Kidney epithelial cell (primary cell): ENCODE results near the gene PXDN. TPM values are rescaled to one million over a fixed set of nuclear protein-coding genes. Genes with fewer than 3 reads are reported as not detected.

ENCODE experiments used
- DNase-seq: peaks from one replicate; pipeline ENCODE4 v3.0.0-alpha.2; 2010; ENCODE audit warnings: low read depth
- H3K27me3 ChIP-seq: 2 replicates; pipeline ENCODE4 v1.6.0; 2011; ENCODE audit warnings: low read length; ENCODE audit not compliant: control insufficient read depth, insufficient read depth
- H3K36me3 ChIP-seq: 2 replicates; pipeline ENCODE4 v1.5.1; 2011; ENCODE audit warnings: low read length; ENCODE audit not compliant: control insufficient read depth, insufficient read depth
- H3K4me3 ChIP-seq: 2 replicates; pipeline ENCODE4 v1.5.1; 2011; ENCODE audit warnings: low read depth, mild to moderate bottlenecking, control low read depth, low read length
- CTCF ChIP-seq: IDR thresholded peaks from 2 replicates; pipeline ENCODE4 v1.5.1; 2011; ENCODE audit warnings: mild to moderate bottlenecking, moderate library complexity, low read length, control low read depth, inconsistent platforms; ENCODE audit not compliant: insufficient read depth, poor library complexity, severe bottlenecking
- total RNA-seq: library from RNA; depleted of rRNA; stranded (reverse); fragments of >200 nt; gene quantifications from 2 replicates; pipeline ENCODE4 v1.2.3, GENCODE V29; 2015

The PXDN gene
- total RNA-seq, 1 donor from 2014 or later, result 287 TPM

- no peaks in the 10 kb centered on the region for H3K36me3 ChIP-seq
- no peak overlapping the region for H3K4me3 ChIP-seq
- H3K27me3 ChIP-seq, result peaks cover under 1% of the 10 kb centered on the region
- no peak for TF ChIP-seq CTCF
- no peak for DNase-seq
These were observed 28.4 kb upstream of the PXDN start for GRCh38 chr2:1772471-1773267.

GRCh38 chr2:1771626-1772280, 27.4 kb upstream of the PXDN start:
- H3K27me3 ChIP-seq, result no peaks in the 10 kb centered on the region
- no peaks in the 10 kb centered on the region for H3K36me3 ChIP-seq
- no peak for DNase-seq
- no peak overlapping the region for H3K4me3 ChIP-seq
- no peak for TF ChIP-seq CTCF

GRCh38 chr2:1770566-1771380, 26.5 kb upstream of the PXDN start:
- Histone ChIP-seq H3K36me3 (no peaks in the 10 kb centered on the region), H3K4me3 (no peak overlapping the region), H3K27me3 (no peaks in the 10 kb centered on the region)
- no peak for TF ChIP-seq CTCF
- DNase-seq, result no peak

GRCh38 chr2:1769703-1770422, 25.5 kb upstream of the PXDN start:
- Histone ChIP-seq H3K27me3 (no peaks in the 10 kb centered on the region), H3K4me3 (no peak overlapping the region), H3K36me3 (no peaks in the 10 kb centered on the region)
- TF ChIP-seq CTCF, result peak; percentile 90
- no peak for DNase-seq

- H3K4me3 ChIP-seq, result no peak overlapping the region
- no peak for DNase-seq
- H3K27me3 ChIP-seq, result no peaks in the 10 kb centered on the region
- TF ChIP-seq CTCF, result no peak
- H3K36me3 ChIP-seq, result no peaks in the 10 kb centered on the region
These were observed 23.8 kb upstream of the PXDN start for GRCh38 chr2:1767939-1768691.
